Activated CD4-positive, alpha-beta T cell treated with anti-CD3 and anti-CD28 coated beads, Interleukin-2, amount 50 U/mL, for 48 hours (primary cell): ENCODE results near the gene LAMA3.
"Not testable (repeated sequence)": the region's sequence is repeated elsewhere in the genome, so short reads cannot be mapped to it uniquely, and the experiment has no call there.

Experiments
- DNase-seq, 2 experiments: peaks; one replicate each; pipeline ENCODE4 v3.0.0-alpha.2; 2020

Gene LAMA3

DNA sequence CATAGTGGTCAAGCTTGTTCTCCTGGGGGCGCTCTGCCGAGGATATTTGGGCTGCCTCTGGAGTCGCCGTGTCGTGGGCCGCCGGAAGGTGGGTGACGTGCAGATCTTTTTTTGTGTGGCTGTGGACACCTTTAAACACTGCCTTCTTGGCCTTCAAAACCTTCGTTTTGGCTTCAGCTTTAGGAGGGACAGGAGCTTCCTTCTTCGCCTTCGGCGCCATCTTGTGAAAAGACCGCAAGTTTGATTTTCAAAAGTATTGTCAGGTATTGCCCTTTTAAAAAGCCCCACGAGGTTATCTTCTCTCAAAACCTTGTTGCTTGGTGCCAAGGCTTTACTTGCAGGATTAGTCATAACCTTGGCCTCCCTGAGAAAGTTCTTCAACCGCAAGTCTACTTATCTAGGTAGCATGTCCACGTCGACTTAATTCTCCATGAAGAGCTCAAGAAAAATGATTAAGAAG, 20.8 kb downstream of the LAMA3 start:
- no peak for DNase-seq

DNA sequence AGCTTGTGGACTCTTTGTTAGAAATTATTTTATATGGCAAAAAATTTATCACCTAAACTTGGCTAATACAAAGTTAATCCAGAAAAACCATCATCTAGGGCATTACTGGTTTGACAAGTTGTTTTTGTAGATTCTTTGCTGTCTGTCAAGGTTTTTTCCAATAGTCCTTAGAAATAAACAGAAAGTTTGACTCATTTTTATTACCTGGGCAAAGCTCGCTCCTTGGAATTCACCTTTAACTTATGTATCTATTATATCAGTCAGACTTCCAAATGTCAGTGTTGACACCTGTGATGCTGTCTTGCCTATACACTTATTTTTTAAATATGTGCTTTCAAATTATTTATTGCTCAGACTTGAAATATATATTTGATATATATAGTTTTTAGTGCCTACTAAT, 21.7 kb downstream of the LAMA3 start:
- no peak for DNase-seq

DNA sequence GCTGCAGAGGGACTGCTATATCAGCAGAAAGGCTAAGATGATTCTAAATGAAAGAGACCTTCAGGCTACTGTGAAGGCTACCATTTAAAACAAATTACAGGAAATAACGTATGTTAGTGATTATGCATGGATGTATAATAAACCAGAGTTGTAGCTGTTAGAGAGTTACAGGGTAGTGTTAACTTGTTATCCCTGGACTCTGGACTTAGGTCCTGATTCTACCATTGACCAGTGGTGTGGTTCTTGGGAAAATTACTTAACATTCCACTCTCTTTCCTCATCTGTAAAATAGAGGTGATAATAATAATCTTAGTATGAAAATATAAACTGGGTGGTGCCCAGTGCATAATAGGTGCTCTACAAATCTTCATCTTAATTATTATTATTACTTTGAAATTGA, 22.2 kb downstream of the LAMA3 start:
- no peak for DNase-seq

DNA sequence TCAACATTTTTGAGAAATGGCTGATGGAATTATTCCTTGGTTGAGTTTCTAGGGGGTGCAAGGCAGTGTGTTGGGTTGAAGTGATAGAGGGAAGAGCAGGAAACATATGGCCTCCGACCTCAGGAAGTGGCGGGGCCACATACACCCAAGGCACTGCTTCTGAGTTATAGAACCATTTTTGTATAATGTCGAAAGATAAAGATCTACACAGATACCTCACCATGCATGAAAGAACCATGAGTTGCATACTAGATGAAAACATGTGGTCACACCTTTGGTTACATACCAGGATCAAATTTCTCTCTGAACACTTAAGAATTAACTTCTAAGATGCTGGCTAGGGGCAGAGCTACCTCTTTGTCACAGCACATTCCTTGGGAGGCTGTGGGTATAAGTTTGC, 23.2 kb downstream of the LAMA3 start:
- DNase-seq = no peak

DNA sequence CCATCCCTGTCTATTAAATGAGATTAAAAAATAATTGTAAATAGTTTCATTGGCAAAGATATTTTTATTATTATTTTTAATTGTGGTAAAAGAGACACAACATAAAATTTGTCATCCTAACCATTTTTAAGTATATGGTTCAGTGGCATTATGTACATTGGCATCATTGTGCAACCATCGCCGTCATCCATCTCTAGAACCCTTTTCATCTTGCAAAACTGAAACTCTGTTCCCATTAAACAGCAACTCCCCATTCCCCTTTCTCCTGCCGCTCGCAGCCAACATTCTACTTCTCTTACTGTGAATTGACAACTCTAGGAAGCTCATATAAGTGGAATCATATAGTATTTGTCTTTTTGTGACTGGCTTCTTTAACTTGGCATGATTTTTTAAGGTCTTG, 25.3 kb downstream of the LAMA3 start:
- no peak for DNase-seq

DNA sequence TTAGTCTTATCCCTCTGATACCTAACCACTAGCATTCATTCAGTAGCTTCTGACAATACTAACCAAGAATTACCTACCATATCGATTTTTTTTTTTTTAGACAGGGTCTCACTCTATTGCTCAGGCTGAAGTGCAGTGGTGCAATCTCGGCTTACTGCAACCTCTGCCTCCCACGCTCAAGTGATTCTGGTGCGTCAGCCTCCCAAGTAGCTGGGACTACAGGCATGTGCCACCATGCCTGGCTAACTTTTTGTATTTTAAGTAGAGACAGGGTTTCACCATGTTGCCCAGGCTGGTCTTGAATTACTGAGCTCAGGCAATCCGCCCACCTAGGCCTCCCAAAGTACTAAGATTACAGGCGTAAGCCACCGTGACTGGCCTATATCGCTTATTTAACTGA, 26.8 kb downstream of the LAMA3 start:
- DNase-seq = not testable (repeated sequence)

DNA sequence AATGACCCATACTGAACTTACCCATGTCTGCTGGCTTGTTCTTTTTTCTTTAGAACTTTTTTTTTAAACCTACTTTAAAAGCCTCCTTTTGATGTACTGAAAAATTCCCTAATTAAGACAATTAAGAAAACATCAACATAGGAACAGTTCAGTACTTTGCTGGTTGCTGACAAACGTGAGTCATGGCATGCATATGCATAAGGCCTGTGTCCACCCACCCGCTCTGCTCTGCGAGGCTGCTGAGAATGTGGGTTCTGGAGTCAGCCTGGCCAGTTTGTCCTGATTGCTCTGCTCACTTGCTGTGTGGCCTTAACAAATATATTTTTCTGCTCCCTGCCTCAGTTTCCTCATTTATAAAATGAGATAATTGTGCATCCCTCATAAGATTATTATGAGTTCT, 27.3 kb downstream of the LAMA3 start:
- DNase-seq = no peak

DNA sequence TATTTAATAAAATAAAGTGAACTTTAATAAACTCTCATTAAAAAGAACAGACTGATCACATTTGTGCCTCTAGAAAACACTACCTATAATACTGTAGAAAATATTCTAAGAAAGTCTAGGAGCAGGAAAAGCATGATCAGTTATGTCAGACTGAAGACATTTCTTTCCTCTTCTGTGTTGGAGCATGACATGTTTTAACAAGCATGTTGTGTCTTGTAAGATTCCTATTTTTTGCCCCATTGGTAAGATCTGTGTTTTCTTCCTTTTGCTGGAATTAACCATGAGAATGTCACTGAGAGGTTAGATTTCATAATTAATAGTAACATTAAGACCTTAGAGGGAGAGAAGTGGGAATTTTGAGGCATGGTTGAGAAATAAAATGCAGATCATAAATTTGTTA, 27.7 kb downstream of the LAMA3 start:
- no peak for DNase-seq

DNA sequence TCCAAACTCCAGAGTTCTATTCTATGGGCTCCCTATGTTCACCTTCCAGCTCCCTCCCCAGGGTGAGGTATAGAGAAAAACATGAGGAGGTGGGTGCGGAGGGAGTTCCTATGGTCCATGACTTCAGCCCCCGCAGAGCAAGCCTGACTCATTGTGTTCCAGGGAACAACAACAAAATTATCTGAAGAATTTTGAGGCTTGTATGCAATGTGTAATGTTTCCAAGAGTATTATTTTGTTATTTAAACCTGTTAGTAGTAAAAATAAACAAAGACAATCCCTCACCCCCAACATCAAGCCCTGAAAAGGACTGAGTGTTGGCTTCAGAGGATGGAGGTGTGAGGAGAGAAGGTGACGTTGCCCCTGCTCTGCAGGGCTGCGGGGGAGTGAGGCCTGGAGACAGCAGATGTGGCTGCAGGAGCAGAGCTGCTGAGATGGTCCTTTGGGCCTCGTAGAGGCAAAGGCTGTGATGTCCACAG, 29.0 kb downstream of the LAMA3 start:
- DNase-seq = no peak

DNA sequence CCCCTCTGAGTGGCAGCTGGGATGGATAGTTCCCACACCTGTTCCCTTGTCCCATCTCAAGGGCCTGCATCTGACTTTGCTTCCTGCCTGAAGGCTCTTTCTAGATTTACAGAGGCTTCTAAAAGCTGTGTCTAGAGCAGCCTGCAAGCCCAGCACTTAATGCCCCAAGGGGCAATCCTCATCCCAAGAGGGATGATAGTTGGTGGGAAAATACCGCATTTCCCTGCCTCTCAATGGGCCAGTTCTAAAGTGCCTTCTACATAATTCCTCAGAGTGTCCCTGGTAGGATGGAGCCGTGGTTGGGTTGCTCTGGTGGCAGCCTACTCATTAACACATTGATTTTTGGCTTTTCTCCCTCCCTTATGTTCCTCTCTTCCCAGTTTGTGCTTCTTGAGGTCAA, 29.5 kb downstream of the LAMA3 start:
- no peak for DNase-seq

DNA sequence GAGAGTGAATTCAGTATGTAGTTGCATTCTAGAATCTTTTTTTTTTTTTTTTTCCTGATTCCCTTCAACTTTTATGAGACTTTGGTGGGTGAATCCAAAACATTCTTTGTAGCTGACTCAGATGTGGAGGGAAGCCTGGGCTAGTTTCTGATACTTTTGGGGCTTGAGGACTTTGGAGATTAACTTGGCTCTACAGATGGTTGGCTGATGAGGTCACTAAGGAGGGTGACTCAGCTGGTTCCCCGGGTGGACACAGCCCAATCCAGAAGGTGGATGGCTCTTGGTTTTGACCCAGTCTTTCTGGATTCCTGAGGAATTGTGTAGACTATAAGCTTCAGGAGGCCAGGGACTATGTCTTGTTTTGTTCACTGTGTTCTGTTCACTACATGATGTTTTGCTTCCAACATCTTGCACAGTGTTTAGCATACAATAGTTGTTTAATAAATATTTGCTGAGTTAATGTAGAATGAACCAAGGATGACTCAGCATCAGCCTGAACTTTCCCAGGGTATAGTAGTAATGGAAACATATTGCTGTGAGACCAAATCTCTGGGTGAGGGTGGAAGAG, 30.5 kb downstream of the LAMA3 start:
- no peak for DNase-seq

DNA sequence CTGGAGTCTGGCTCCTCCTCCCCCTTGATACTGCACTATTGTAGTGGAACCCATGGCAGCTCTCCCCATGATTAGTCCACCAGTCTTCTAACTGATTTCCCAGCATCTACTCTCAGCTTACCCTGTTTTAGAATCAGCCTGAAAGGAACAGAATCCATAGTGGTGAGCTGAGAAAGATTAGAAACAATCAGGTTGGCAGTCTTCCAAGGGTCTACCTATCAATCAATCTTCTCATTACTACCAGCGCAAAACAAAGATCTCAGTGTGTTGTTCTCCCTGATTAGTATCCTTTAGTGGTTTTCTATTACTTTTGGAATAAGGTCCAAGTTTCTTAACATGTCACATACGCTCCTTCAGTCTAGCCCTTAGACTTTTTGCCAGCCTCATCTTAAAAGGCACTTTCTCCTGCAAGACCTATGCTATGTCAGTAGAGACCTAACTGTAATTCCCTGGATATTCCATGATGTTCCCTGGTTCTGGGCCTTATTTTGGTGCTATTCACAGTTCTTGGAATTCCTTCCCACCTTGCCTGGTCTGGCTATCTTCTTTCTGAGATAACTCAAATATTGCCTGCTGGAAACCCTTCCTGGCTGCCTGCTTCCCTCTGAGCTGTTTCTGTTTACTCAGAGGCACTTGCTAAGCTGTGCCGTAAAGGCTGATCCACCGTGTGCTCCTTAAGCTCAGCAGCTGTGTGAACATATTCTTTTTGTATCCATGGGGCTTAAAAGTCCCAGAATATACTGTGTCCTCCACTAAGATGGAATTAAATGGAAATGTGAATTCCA, 32.6 kb downstream of the LAMA3 start:
- DNase-seq = no peak

DNA sequence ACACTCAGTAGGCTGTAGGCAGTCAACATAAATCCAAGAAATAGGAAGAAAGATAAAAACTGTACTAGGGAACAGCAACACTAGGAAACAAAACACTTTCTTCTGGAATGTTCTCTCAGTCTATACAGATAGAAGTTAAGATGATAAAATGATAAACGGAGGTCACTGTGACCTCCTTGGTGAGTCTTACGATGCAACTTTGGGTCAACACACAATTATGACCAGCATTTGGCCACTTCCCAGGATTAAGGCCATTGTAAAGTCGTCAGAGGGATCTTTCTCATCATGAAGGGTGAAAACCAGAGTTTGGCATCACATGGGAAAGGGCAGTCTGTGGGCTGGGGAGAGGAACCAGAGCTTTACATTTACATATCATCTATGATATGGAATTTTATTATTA, 33.4 kb downstream of the LAMA3 start:
- DNase-seq = no peak

DNA sequence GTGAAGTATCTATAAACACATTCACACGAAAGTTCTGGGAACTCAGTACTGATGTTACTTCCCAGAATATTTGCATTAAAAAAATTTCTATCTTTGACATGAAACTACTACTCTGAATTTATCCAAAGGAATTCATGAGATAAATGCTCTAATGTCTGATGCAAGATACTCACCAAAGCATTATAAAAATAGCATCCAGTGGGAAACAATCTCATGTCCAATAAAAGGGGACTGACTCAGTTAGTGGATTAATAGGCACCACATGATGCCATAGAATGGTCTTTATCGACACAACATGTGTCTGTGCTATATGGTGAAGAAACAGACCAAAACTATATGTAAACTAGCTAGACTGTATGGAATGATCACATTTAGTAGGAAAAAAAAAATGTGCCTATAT, 33.9 kb downstream of the LAMA3 start:
- DNase-seq = no peak

DNA sequence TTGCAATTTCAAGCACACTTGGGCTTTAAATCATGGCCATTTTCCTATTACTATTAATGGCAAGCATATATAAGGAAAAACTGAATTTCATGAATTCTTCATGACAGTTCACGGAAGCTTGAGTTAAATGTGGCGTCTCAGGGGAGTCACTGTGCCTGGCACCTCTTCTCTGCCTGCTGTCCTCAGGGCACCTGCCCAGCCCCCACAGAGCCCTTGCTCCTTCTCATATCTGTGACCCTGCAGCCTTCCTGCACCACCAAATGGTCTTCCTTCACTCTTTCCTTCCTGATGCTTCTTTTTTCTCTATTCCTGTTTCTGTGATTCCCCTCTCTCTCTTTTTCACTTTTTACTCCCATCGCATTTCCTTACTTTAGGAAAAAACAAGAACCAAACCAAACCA, 35.4 kb downstream of the LAMA3 start:
- DNase-seq = no peak

DNA sequence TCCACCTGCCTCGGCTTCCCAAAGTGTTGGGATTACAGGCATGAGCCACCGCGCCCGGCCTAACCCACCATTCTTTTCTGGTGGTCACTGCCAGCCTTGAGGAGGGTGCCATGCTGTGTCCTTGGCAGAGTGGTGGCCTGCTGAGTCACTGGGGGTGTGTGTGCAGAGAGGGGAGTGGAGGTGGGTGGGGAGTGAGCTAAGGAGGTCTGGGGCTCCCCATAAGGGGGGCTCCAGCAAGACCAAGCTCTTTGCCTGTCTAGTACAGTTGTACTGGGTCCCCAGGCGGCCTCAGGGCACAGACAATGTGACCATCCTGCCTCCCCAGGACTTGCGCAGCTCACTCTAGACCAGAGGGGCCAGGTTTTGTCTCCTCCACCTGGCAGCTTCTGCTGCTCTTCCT, 36.1 kb downstream of the LAMA3 start:
- no peak for DNase-seq

DNA sequence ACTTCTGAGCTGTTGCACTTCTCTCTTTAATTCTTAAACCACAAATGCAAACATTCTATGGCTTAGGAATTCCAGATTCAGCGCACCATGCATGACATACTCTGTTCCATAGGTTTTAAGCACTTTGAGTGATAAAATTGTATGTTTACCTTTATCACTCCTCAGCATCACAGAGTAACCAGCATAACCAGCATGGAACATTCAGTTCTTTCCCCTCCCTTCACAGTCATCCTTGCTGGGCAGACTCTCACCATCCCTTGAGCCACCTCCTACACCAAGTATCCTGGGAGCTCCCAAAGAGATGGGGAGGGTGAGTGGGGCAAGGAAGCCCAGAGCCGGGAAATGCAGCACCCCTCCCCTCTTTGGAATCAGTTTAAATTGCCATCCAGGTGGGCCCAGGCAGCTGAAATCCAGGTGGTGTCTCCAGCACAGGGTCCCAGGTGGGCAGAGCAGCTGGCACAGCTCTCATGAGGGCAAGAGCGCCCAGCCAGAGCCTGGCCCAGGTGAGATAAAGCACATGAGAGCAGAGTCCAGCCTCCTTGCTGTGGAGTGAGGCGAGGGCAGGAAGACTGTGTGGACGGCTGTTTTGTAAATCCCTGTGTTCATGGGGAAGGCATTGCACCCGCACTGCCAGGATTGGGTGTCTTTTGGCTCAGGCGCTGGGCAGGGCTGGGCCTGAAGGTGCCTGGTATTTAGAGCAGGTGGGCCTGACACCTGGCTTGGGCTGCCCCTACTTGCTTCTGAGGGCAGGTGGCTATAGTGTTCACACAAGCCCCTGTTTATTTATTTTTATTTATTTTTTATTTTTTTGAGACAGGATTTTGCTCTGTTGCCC, 36.8 kb downstream of the LAMA3 start:
- DNase-seq = no peak

DNA sequence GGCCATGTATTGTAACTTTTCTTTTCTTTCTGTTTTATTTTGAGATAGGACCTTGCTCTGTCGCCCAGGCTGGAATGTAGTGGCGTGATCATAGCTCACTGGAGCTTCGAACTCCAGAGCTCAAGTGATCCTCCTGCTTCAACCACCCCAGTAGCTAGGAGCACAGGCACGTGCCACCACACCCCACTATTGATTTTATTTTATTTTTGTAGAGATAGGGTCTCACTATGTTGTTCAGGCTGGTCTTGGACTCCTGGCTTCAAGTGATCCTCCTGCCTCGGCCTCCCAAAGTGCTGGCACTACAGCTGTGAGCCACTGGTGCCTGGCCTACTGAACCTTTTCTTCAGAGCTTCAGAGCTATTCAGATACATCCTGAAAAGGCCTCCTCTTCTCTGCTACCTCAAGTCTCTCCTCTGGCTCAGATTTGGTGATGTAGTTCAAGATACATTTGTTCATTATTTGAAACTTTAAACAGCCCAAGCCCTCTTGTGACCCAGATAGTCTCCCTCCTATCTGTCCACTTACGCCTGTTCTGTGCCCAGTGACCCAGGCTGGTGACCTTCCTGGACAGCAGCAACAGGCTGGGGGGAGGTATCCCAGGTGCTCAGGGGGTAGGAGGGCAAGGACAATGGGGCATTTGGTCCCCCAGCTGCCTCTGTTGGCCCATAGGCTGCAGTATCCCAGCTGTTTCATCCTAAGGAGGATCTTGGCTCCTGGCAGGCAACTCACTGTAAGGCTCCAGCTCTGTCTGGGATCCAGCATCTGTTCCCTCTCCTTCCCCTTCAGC, 38.6 kb downstream of the LAMA3 start:
- no peak for DNase-seq

DNA sequence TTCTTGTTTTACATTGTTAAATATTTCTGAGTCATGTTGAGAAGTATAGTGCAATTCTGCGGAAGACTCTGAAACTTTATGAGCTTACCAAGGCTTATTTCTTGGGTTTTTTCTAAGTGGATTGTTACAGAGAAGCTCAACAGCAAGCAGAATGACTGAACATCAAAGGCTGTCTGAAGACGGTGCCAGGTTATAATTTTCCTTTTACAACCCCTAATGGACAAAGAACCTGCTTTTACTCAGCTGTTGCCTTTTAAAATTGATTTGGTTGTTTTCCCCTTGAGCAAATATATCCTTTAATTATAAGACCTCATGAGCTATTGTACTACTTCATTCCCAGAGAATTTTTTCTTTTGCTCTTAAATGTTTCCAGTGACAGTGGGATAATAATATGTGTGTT, 41.6 kb downstream of the LAMA3 start:
- DNase-seq = no peak

DNA sequence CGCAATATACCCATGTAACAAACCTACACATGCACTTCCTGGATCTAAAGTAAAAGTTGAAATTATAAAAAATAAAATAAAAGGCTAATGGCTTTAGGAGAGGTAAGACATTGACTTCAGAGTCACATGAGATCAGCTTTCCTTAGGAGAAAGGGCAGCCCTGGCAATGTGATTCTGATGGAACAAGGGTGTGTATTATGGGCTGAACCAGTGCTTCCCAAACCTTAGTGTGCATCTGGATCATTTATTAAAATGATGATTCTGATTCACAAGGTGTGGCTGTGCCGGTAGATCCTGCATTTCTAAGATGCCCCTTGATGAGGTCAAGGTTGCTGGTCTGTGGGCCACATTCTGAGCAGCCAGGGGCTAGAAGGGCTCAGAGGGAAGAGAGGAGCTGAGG, 42.6 kb downstream of the LAMA3 start:
- no peak for DNase-seq

DNA sequence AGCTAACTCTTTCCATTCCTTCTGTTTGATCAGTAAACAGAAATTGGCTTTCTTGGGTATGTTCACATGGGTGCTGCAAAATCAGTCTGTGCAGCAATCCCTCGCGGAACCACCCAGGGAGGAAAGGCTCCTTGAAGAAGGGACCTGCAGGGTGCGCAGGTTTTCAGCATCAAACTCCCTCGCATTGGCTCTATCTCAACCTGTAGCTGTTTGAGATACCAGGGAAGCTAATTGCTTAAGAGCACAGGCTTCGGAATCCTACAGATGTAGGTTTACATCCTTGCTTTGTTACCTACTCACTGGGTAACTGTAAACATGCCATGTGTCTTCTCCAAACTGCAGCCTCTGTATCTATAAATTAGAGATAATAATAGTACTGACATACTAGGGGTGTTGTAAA, 43.2 kb downstream of the LAMA3 start:
- DNase-seq = no peak

DNA sequence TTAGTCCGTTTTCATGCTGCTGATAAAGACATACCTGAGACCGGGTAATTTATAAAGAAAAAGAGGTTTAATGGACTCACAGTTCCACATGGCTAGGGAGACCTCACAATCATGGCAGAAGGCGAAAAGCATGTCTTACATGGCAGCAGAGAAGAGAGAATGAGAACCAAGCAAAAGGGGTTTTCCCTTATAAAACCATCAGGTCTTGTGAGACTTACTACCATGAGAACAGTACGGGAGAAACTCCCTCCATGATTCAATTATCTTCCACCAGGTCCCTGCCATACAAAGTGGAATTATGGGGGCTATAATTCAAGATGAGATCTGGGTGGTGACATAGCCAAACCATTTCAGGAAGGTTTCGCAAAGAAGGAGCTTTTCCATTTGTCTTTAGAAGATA, 44.0 kb downstream of the LAMA3 start:
- not testable (repeated sequence) for DNase-seq

DNA sequence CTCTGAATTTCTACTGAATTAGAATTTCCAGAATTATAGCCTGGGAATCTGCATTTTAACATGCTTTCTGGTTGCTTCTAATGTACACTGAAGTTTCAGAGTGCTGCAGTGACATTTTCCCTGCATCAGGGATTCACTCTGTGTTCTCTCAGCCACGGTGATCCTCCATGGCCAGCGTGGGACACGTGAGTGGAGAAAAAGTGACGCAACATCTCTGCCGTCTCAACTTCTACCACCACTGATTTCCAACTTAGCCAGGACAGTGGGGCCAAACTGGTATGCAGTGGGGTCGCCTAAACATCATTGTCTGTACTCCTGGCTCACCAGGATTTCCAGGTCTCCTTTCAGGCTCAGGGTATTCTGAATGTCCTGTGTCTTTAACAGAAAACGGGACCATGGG, 44.6 kb downstream of the LAMA3 start:
- no peak for DNase-seq
